Mesothelial cell of epicardium (in vitro differentiated cells): ENCODE data around the gene ORC3. TPM values are rescaled to one million over a fixed set of nuclear protein-coding genes. Genes with fewer than 3 reads are reported as not detected.

Experiments
- DNase-seq, 2 experiments: peaks; one replicate each; pipeline ENCODE4 v3.0.0; 2021; ENCODE audit warnings: low spot score in 2 of 2; ENCODE audit not compliant: unreplicated experiment in 2 of 2
- H3K27ac Mint-ChIP-seq: 2 replicates; pipeline ENCODE4 v1.8.0; 2021; ENCODE audit warnings: mixed read lengths
- H3K27me3 Mint-ChIP-seq: 2 replicates; pipeline ENCODE4 v1.8.0; 2021; ENCODE audit warnings: low read depth, mixed read lengths
- H3K36me3 Mint-ChIP-seq: 2 replicates; pipeline ENCODE4 v1.8.0; 2021; ENCODE audit warnings: mixed read lengths
- H3K4me1 Mint-ChIP-seq: 2 replicates; pipeline ENCODE4 v1.8.0; 2021; ENCODE audit warnings: mixed read lengths
- H3K4me3 Mint-ChIP-seq: 2 replicates; pipeline ENCODE4 v1.8.0; 2021; ENCODE audit warnings: mild to moderate bottlenecking, moderate library complexity, mixed read lengths
- H3K9me3 Mint-ChIP-seq: 2 replicates; pipeline ENCODE4 v1.8.0; 2021; ENCODE audit warnings: mixed read lengths
- CTCF ChIP-seq: fragments of 200-600 bp; sonication (generic); IDR thresholded peaks from one replicate; pipeline ENCODE4 v1.5.0; 2021; ENCODE audit warnings: antibody characterized with exemption; ENCODE audit not compliant: unreplicated experiment
- total RNA-seq: library from RNA; stranded (reverse); gene quantifications from 3 replicates; pipeline ENCODE4 v1.2.1, GENCODE V29; 2021

The ORC3 gene
- total RNA-seq = 28.0 to 29.5 TPM (median 28.8 TPM) in 3 replicates

- Mint-ChIP-seq H3K4me3 (peak within 1 kb of the TSS; percentile 79), H3K4me1 (peaks cover 39% of the 10 kb centered on the region), H3K27ac (peak within 1 kb of the TSS; percentile 87), H3K27me3 (no peaks in the 10 kb centered on the region), H3K36me3 (peaks cover 4% of the 10 kb centered on the region), H3K9me3 (no peaks in the 10 kb centered on the region)
- TF ChIP-seq CTCF = no peak
- DNase-seq = peak; percentile 82 to 94
Measured at GRCh38 chr6:87589693-87590416, at the start of gene ORC3, which contains the start of gene RARS2. ORC3 (plus strand) TSS chr6:87590135; CDS start chr6:87590169, 34 bp downstream. RARS2 (minus strand) TSS chr6:87589987; CDS start chr6:87589957, 30 bp downstream.

- peak overlapping the region; percentile 29 for H3K4me3 Mint-ChIP-seq
- no peaks in the 10 kb centered on the region for H3K27me3 Mint-ChIP-seq
- H3K27ac Mint-ChIP-seq = peak overlapping the region; percentile 91
- H3K4me1 Mint-ChIP-seq = peaks cover 5% of the 10 kb centered on the region
- TF ChIP-seq CTCF = no peak
- peaks cover 9% of the 10 kb centered on the region for H3K9me3 Mint-ChIP-seq
- no peak for DNase-seq
- H3K36me3 Mint-ChIP-seq = peaks cover 42% of the 10 kb centered on the region
Measured at GRCh38 chr6:87540539-87540938, 49.4 kb upstream of the ORC3 start.

GRCh38 chr6:87541041-87541440, 48.9 kb upstream of the ORC3 start:
- DNase-seq = no peak
- H3K4me1 Mint-ChIP-seq = peaks cover 5% of the 10 kb centered on the region
- no peaks in the 10 kb centered on the region for H3K27me3 Mint-ChIP-seq
- H3K36me3 Mint-ChIP-seq = peaks cover 47% of the 10 kb centered on the region
- TF ChIP-seq CTCF = no peak
- no peak overlapping the region for H3K4me3 Mint-ChIP-seq
- peak overlapping the region; percentile 9 for H3K27ac Mint-ChIP-seq
- peaks cover 9% of the 10 kb centered on the region for H3K9me3 Mint-ChIP-seq

- H3K36me3 Mint-ChIP-seq = peaks cover 47% of the 10 kb centered on the region
- H3K27ac Mint-ChIP-seq = peak overlapping the region; percentile 59
- DNase-seq = no peak
- H3K4me3 Mint-ChIP-seq = no peak overlapping the region
- H3K4me1 Mint-ChIP-seq = peaks cover 5% of the 10 kb centered on the region
- H3K27me3 Mint-ChIP-seq = no peaks in the 10 kb centered on the region
- no peak for TF ChIP-seq CTCF
- H3K9me3 Mint-ChIP-seq = peaks cover 9% of the 10 kb centered on the region
Measured at GRCh38 chr6:87541744-87542143, 48.2 kb upstream of the ORC3 start.

GRCh38 chr6:87543696-87544473, 46.0 kb upstream of the ORC3 start:
- Mint-ChIP-seq H3K4me1 (peaks cover 5% of the 10 kb centered on the region), H3K9me3 (peaks cover 9% of the 10 kb centered on the region), H3K4me3 (no peak overlapping the region), H3K27ac (no peak overlapping the region), H3K27me3 (no peaks in the 10 kb centered on the region), H3K36me3 (peaks cover 45% of the 10 kb centered on the region)
- no peak for TF ChIP-seq CTCF
- no peak for DNase-seq
